GM18505 (cell line): ENCODE data around the gene PRKAG2.

Source experiments
- ATAC-seq: cut with Tn5 transposase; IDR thresholded peaks from one replicate; pipeline ENCODE4 v1.9.1; 2021; ENCODE audit not compliant: unreplicated experiment
- POLR2A ChIP-seq: IDR thresholded peaks from 4 replicates; pipeline ENCODE4 v1.6.1; 2011; ENCODE audit warnings: borderline replicate concordance; ENCODE audit not compliant: insufficient read depth, insufficient read length; ENCODE audit errors: extremely low read depth

PRKAG2 gene

DNA sequence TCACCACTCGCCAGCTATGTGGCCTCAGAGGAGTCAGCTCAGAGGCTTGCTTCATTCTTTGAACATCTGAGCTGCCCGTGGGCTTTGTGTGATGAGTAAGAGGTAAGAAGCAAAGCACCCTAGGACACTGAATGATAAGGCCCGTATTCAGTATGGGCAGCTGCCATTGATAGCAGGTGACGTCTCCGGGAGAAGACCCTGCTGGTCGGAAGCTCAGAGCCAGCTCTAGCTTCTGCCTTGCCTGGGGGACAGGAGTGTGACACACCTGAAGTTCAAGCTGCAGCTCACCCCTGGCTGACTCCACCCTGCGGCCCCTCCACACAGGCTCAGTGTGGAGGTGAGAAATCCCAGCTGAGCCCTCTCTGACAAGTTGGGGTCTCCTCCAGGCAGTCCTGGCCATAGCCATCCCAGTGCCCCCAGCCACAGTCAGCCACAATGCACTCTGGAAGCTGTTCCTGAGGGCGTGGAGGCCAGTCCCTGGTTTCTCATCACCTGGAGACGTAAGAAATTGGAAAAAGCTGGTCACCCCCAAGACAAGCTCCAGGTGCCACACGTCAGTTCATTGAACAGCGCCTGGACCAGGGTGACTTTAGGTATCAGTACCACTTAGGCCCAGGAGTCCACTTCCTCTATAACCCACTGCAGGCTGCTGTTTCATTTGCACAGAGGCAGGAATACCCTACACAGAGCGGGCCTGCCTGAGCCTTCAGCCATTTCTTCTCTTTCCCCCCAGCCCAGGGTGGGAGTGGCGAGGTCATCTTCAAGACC is 192.3 kb downstream of the PRKAG2 start:
- ATAC-seq: no peak
- TF ChIP-seq POLR2A: no peak

DNA sequence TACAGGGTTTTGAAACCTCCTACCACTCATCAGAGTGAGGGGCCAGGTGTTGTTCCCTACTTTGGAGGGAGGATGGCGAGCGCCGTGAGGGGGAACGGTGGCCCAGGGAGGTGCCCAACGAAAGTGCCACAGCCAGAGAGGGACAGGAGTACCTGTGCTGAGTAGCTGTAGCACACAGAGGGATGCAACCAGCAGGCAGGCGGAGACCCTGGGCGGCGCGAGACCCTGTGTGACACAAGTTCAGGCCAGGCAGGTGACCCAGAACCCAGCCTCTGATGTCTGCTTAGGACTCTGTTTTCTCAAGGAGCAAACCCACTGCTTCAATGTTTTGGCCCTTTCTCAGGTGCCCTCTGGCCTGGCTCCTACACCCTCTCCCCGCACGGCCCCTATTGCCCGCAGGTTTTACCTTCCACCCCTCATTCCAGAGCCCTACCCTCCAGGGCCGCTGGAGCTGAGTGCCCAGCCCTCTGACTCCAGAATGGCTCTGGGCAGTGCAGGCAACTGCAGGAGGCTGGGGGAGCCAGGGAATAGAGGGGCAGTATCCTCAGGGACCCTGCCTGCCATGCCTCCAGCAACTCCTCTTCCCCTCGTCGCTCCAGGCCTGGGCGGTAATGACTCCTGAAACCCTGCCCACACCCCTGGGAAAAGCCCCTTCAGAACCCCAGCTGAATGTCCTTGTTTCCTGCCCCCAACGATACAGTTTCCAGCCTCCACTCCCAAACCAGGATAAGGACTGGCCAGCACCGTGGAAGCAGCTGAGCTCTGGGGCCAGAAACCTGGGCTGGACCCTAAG is 193.1 kb downstream of the PRKAG2 start:
- no peak for TF ChIP-seq POLR2A
- no peak for ATAC-seq

GRCh38 chr7:151682831-151683614 is 193.9 kb downstream of the PRKAG2 start:
- TF ChIP-seq POLR2A: no peak
- ATAC-seq: no peak

GRCh38 chr7:151681726-151682125 is 195.2 kb downstream of the PRKAG2 start:
- no peak for TF ChIP-seq POLR2A
- no peak for ATAC-seq

DNA sequence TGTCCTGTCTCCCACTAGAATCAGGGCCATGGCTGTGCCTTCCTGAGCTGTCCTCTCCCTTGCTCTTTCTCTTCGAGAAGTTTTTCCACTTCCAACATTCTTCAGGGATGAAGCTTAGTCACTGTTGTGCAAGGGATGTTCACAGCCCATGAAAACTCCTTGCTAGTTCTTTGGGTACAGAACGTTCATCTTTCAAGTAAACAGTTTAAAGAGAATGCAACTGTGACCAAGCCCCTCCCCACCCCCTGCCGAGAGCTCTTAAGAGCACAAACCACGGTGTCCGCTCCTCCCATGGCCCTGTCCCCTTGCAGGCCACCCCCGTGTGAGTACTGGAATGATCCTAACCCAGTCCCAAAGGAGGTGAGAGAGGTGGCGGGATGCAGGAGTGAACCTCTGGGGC is 196.1 kb downstream of the PRKAG2 start:
- no peak for TF ChIP-seq POLR2A

GRCh38 chr7:151679881-151680612 is 196.9 kb downstream of the PRKAG2 start:
- ATAC-seq: no peak
- TF ChIP-seq POLR2A: no peak

More for the DNA sequence above, 196.1 kb downstream of the PRKAG2 start:
- ATAC-seq: no peak

DNA sequence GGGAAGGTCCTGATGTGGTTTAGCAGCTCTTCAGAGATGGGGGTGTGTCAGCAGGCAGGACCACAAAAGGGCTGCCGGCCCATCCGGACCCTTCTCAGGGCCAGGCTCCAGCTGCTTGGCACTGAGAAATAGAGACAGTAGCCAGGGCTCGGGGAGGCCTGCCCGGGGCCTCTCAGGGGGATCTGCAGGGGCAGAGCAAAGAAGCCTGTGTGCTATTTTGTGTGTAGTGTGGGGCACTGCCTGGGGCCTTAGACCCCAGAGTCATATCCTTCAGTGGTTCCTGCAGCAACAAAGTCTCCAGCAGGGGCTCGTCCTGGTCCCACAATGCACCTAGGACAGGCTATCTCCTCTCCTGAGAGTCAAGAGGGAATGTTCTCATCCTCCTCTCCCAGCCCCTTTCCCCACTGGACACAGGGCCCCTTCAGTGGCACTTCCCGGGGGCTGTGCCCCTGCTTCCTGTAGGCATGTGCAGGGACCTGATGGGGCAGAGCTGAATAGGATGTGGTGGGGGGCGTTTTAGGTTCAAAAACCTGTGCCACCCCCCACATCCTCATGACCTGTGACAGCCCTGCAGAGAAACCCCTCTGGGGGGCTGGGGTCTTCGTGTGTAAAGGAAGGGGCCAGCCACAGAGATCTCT is 197.7 kb downstream of the PRKAG2 start:
- no peak for TF ChIP-seq POLR2A
- ATAC-seq: no peak

GRCh38 chr7:151678227-151678604 is 198.7 kb downstream of the PRKAG2 start:
- TF ChIP-seq POLR2A: no peak
- no peak for ATAC-seq

DNA sequence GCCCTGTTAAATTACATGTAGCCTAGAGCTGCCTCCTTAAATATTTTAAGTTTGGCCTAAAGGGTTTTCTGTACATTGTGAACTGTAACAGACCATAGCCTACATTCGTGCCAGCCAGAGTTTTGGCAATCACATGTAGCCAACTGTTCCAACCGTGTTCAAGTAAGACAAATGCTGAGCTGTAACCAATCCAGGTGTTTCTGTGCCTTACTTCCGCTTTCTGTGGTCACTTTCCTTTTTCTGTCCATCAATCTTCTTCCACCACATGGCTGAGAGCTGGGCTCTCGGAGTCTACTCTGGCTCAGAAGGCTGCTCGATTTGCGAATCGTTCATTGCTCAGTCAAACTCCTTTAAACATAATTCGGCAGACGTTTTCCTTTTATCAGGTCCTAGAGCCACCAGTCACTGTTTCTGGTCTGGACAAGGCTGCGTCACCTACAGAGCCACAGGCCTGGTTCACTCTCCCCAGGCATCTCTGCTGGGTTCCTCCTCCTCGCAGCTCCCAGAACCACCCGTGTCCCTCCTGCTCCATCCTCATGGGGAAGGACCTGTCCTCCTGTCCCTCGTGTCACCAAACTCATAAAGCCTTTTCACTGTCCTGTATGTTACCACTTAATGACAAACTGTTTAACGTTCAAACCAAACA is 199.2 kb downstream of the PRKAG2 start:
- no peak for ATAC-seq
- TF ChIP-seq POLR2A: no peak

DNA sequence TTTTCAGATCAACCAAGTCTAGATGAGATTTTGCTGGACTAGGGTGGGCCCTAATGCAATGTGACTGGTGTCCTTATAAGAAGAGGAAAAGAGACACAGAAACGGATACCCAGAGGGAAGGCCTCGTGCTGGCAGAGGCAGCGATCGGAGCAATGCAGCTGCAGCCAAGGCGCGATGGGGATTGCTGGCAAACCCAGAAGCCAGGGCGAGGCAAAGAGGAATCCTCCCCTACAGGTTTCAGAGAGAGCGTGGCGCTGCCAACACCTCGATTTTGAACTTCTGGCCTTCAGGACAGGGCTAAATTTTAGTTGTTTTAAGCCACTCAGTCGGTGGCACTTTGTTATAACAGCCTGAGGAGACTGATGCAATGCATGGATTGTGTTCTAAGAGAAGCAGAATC is 200.2 kb downstream of the PRKAG2 start:
- no peak for TF ChIP-seq POLR2A
- ATAC-seq: no peak

DNA sequence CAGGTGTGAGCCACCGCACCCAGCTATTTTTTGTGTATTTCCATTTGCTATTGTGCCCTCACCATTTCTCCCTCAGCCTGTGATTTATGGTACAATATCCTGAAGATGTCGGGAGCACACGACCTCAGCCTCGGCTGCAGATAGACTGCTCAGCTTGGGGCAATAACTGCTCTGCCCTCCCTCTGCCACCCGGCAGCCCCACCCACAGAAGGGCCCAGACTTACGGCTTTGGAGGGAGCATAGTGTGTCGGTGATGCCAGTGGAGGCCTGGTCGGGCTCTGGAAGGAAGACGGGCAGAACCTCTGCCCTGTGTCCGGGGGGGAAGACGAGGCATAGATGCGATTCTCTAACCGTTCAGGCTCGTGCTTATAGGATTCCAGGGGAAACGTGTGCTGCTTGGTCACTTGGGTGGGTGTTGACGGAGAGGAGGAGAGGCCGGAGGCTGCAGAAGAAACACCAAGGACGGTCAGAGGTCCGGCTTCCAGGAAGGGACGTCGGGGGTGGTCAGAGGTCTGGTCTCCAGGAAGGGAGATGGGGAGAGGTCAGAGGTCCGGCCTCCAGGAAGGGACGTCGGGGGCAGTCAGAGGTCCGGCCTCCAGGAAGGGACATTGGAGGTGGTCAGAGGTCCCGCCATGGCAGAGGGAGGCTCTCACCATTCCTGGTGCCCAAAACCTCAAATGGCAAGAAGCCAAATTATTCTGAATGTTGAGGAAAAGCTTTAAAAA is 201.6 kb downstream of the PRKAG2 start:
- no peak for TF ChIP-seq POLR2A
- no peak for ATAC-seq
